Stimulated activated naive B cell treated with anti-CD40 and anti-IgM and Interleukin-4, amounts not matched to agents 10 μg/mL and 1 μg/mL and 100 μg/mL, for 72 hours (primary cell): ENCODE results near the gene PITX3.

Source experiments
- ATAC-seq, 2 donors: fragments of 150-1000 bp; cut with Tn5 transposase; replicated peaks; 2 replicates each; pipeline ENCODE4 v1.10.0; 2021; ENCODE audit warnings: moderate library complexity in 1 of 2
- DNase-seq: peaks from one replicate; pipeline ENCODE4 v3.0.0; 2021
- H3K27ac Mint-ChIP-seq: one replicate; pipeline ENCODE4 v1.8.0; 2022; ENCODE audit warnings: mild to moderate bottlenecking, mixed read lengths
- H3K27me3 Mint-ChIP-seq, 2 donors: one replicate each; pipeline ENCODE4 v1.8.0; 2022; ENCODE audit warnings: mixed read lengths in 2 of 2
- H3K36me3 Mint-ChIP-seq, 2 donors: one replicate each; pipeline ENCODE4 v1.8.0; 2022; ENCODE audit warnings: mixed read lengths in 2 of 2, mild to moderate bottlenecking in 1 of 2
- H3K4me1 Mint-ChIP-seq, 2 donors: one replicate each; pipeline ENCODE4 v1.8.0; 2022; ENCODE audit warnings: mixed read lengths in 2 of 2, mild to moderate bottlenecking in 1 of 2
- H3K4me3 Mint-ChIP-seq, 2 donors: one replicate each; pipeline ENCODE4 v1.8.0; 2022; ENCODE audit warnings: mild to moderate bottlenecking in 2 of 2, mixed read lengths in 2 of 2, moderate library complexity in 1 of 2
- H3K9me3 Mint-ChIP-seq, 2 donors: one replicate each; pipeline ENCODE4 v1.8.0; 2022; ENCODE audit warnings: mixed read lengths in 2 of 2, mild to moderate bottlenecking in 1 of 2

The PITX3 gene

GRCh38 chr10:102245082-102245931 lies 4.0 kb upstream of the PITX3 start, which contains the start of gene GBF1:
Gene GBF1 (plus strand): TSS chr10:102245532. CDS start chr10:102258939, 13,407 bp downstream.
- peak; percentile 93 for DNase-seq
- Mint-ChIP-seq H3K4me3 (peak within 1 kb of the TSS; percentile 95 to 99), H3K36me3 (peaks cover 7 to 22% of the 10 kb centered on the region in 2 donors), H3K9me3 (no peaks in the 10 kb centered on the region), H3K4me1 (peaks cover 31 to 51% of the 10 kb centered on the region in 2 donors), H3K27ac (peak within 1 kb of the TSS; percentile 95), H3K27me3 (peaks cover 23 to 30% of the 10 kb centered on the region in 2 donors)
- ATAC-seq = peak; percentile 91 to 95

- ATAC-seq (no peak), DNase-seq (no peak)
- H3K36me3 Mint-ChIP-seq = peaks cover 7 to 18% of the 10 kb centered on the region in 2 donors
- no peaks in the 10 kb centered on the region for H3K9me3 Mint-ChIP-seq
- H3K27ac Mint-ChIP-seq = no peak overlapping the region
- peaks cover 34 to 35% of the 10 kb centered on the region in 2 donors for H3K27me3 Mint-ChIP-seq
- H3K4me3 Mint-ChIP-seq = no peak overlapping the region
- H3K4me1 Mint-ChIP-seq = peaks cover 31 to 53% of the 10 kb centered on the region in 2 donors
Measured at GRCh38 chr10:102243309-102243708, 2.0 kb upstream of the PITX3 start.

- H3K4me3 Mint-ChIP-seq = peak overlapping the region; percentile 81 to 83
- no peak for DNase-seq
- H3K27me3 Mint-ChIP-seq = peaks cover 36 to 37% of the 10 kb centered on the region in 2 donors
- no peak overlapping the region for H3K27ac Mint-ChIP-seq
- H3K36me3 Mint-ChIP-seq = peaks cover 3 to 8% of the 10 kb centered on the region in 2 donors
- no peaks in the 10 kb centered on the region for H3K9me3 Mint-ChIP-seq
- peaks cover 21 to 41% of the 10 kb centered on the region in 2 donors for H3K4me1 Mint-ChIP-seq
- no peak for ATAC-seq
Measured at GRCh38 chr10:102242118-102242485, 790 bp upstream of the PITX3 start.

GRCh38 chr10:102241032-102241443 lies 274 bp downstream of the PITX3 start:
- ATAC-seq (no peak), DNase-seq (peak; percentile 10)
- peak overlapping the region; percentile 74 to 83 for H3K4me3 Mint-ChIP-seq
- H3K27me3 Mint-ChIP-seq = peaks cover 47% of the 10 kb centered on the region in 2 donors
- H3K27ac Mint-ChIP-seq = no peak overlapping the region
- no peaks in the 10 kb centered on the region for H3K36me3 Mint-ChIP-seq
- no peaks in the 10 kb centered on the region for H3K9me3 Mint-ChIP-seq
- peaks cover 13 to 30% of the 10 kb centered on the region in 2 donors for H3K4me1 Mint-ChIP-seq

GRCh38 chr10:102240467-102241031 lies 763 bp downstream of the PITX3 start:
- DNase-seq (no peak), ATAC-seq (no peak)
- Mint-ChIP-seq H3K27me3 (peaks cover 52% of the 10 kb centered on the region in 2 donors), H3K27ac (no peak overlapping the region), H3K9me3 (no peaks in the 10 kb centered on the region), H3K4me1 (peaks cover 11 to 30% of the 10 kb centered on the region in 2 donors), H3K36me3 (no peaks in the 10 kb centered on the region), H3K4me3 (peak overlapping the region; percentile 74 to 83)

- no peak for ATAC-seq
- no peaks in the 10 kb centered on the region for H3K36me3 Mint-ChIP-seq
- H3K4me1 Mint-ChIP-seq = peaks cover 7 to 22% of the 10 kb centered on the region in 2 donors
- no peaks in the 10 kb centered on the region for H3K9me3 Mint-ChIP-seq
- H3K27me3 Mint-ChIP-seq = peaks cover 60 to 66% of the 10 kb centered on the region in 2 donors
- H3K27ac Mint-ChIP-seq = no peak overlapping the region
- no peak for DNase-seq
- H3K4me3 Mint-ChIP-seq = no peak overlapping the region
Measured at GRCh38 chr10:102237711-102238252, 3.5 kb downstream of the PITX3 start.

GRCh38 chr10:102236006-102236405 lies 5.3 kb downstream of the PITX3 start:
- Mint-ChIP-seq H3K4me3 (no peak overlapping the region), H3K4me1 (peaks cover 4 to 20% of the 10 kb centered on the region in 2 donors), H3K27me3 (peaks cover 61 to 65% of the 10 kb centered on the region in 2 donors), H3K36me3 (no peaks in the 10 kb centered on the region), H3K9me3 (no peaks in the 10 kb centered on the region), H3K27ac (peak overlapping the region; percentile 48)
- ATAC-seq (no peak), DNase-seq (no peak)

- Mint-ChIP-seq H3K9me3 (no peaks in the 10 kb centered on the region), H3K4me1 (peaks cover 3 to 20% of the 10 kb centered on the region in 2 donors), H3K27ac (peak overlapping the region; percentile 48), H3K27me3 (peaks cover 59 to 65% of the 10 kb centered on the region in 2 donors), H3K36me3 (no peaks in the 10 kb centered on the region), H3K4me3 (no peak overlapping the region)
- no peak for ATAC-seq
- no peak for DNase-seq
Measured at GRCh38 chr10:102235598-102235920, 5.8 kb downstream of the PITX3 start.

- Mint-ChIP-seq H3K4me3 (no peak overlapping the region), H3K36me3 (peaks cover 0 to 1% of the 10 kb centered on the region in 2 donors), H3K9me3 (no peaks in the 10 kb centered on the region), H3K27ac (no peak overlapping the region), H3K27me3 (peaks cover 57 to 65% of the 10 kb centered on the region in 2 donors), H3K4me1 (peaks cover 5 to 20% of the 10 kb centered on the region in 2 donors)
- DNase-seq = no peak
- ATAC-seq = no peak
Measured at GRCh38 chr10:102234888-102235597, 6.3 kb downstream of the PITX3 start.

GRCh38 chr10:102233997-102234396 lies 7.3 kb downstream of the PITX3 start:
- H3K36me3 Mint-ChIP-seq = peaks cover 0 to 1% of the 10 kb centered on the region in 2 donors
- DNase-seq (no peak), ATAC-seq (no peak)
- no peaks in the 10 kb centered on the region for H3K9me3 Mint-ChIP-seq
- peaks cover 63 to 74% of the 10 kb centered on the region in 2 donors for H3K27me3 Mint-ChIP-seq
- H3K27ac Mint-ChIP-seq = peak overlapping the region; percentile 27
- peaks cover 8 to 31% of the 10 kb centered on the region in 2 donors for H3K4me1 Mint-ChIP-seq
- no peak overlapping the region for H3K4me3 Mint-ChIP-seq

GRCh38 chr10:102231357-102232318 lies 9.7 kb downstream of the PITX3 start:
- Mint-ChIP-seq H3K27me3 (peaks cover 75 to 91% of the 10 kb centered on the region in 2 donors), H3K27ac (peak overlapping the region; percentile 72), H3K9me3 (no peaks in the 10 kb centered on the region), H3K4me3 (peak overlapping the region; percentile 80 to 86), H3K4me1 (peaks cover 10 to 31% of the 10 kb centered on the region in 2 donors), H3K36me3 (peaks cover 0 to 1% of the 10 kb centered on the region in 2 donors)
- peak; percentile 46 for DNase-seq
- peak; percentile 49 to 62 for ATAC-seq

- DNase-seq = peak; percentile 15
- H3K9me3 Mint-ChIP-seq = no peaks in the 10 kb centered on the region
- ATAC-seq = peak; percentile 12 to 27
- peaks cover 0 to 1% of the 10 kb centered on the region in 2 donors for H3K36me3 Mint-ChIP-seq
- H3K27ac Mint-ChIP-seq = peak overlapping the region; percentile 72
- peaks cover 76 to 91% of the 10 kb centered on the region in 2 donors for H3K27me3 Mint-ChIP-seq
- H3K4me3 Mint-ChIP-seq = peak overlapping the region; percentile 80 to 86
- H3K4me1 Mint-ChIP-seq = peaks cover 15 to 38% of the 10 kb centered on the region in 2 donors
Measured at GRCh38 chr10:102230861-102231356, 10.4 kb downstream of the PITX3 start.
